ENCODE measurements around the gene SLC25A30. TPM values are rescaled to one million over a fixed set of nuclear protein-coding genes. Genes with fewer than 3 reads are reported as not detected.

SLC25A30 gene
- 30.5 TPM for total RNA-seq
- long read RNA-seq, partial matches to known transcripts = 0 of 2 reads
- long read RNA-seq, other reads (novel, unspliced or antisense) = 1 of 2 reads

GRCh38 chr13:45417790-45418534, at the start of gene SLC25A30:
Gene SLC25A30, minus strand, starts transcription at chr13:45418373. Its CDS starts 6,948 bp downstream, at chr13:45411425.
- DNase-seq (ENCODE audit: low spot score) = peak; percentile 97

DNA sequence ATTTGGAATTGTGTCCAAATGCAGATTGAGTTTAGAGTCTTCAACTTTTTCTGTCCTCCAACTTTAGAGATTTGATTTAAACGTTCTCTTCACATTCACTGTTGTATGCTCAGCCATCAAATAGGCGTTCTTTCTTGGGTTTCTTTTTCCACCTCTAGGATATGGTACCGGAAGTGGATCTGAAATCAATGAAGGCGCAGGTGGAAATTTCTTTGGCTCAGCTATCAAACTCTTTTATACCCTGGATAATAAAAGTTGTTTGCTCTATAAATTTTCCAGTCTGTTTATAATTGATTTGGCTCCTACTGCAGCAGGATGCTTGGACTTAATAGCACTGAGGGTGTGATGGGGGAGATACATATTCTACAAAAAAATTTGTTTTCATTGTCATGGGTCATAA, 48.2 kb upstream of the SLC25A30 start:
- DNase-seq (ENCODE audit: low spot score) = no peak

DNA sequence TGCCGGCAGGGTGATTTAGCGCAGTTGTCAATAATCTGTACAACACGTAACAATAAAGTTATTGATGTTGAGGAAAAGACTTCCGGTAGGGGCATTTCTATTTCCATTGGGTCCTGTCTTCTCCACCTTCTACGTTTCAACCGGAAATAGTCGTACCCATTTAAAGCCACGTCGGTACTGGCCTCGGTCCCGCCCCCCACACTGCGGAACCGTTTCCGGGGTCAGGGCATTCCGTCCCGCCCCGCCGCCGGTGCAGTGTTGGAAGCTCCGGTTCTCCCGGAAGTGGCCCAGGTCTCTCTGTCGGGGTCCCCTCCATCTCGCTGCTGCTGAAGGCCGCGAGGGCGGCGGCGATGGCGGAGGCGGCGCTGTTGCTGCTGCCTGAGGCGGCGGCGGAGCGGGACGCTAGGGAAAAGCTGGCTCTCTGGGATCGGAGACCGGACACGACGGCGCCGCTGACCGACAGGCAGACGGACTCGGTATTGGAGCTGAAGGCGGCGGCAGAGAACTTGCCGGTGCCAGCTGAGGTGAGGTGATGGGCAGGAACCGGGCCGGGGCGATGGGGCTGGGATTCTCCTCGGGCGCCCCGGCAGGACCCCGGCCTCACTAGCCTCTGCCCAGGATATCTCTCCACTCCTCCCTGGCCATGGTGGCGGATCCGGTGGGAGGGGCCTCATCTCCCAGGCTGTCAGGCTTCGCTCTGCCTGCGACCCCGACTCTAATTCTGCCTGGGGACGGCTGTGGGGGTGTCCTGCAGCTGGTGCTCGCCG, 46.7 kb upstream of the SLC25A30 start, which contains the start of gene COG3:
Gene COG3, plus strand, starts transcription at position 253 of the 767 bp plus-strand sequence. Its CDS starts 98 bp downstream, at position 351.
- DNase-seq (ENCODE audit: low spot score) = peak; percentile 98

DNA sequence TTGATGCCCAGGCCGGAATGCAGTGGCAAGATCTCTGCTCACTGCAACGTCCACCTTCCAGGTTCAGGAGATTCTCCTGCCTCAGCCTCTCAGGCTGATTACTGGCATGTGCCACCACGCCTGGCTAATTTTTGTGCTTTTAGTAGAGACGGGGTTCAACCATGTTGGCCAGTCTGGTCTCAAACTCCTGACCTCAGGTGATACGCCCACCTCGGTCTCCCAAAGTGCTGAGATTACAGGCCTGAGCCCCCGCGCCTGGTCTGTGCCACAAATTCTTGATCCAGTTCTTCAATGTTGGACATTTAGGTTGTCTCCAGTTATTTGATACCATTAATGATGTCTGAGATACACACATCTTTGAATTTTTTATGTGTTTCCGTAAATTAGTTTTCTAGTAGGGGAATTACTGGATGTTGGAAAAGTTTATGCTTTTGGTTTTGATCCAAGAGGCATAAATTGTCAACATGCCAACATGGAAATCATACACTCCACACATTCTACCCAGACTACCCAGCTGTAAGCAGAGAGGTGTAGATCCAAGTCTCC, 46.0 kb upstream of the SLC25A30 start:
- no peak for DNase-seq (ENCODE audit: low spot score)

GRCh38 chr13:45456196-45456972, 38.2 kb upstream of the SLC25A30 start:
- no peak for DNase-seq (ENCODE audit: low spot score)

DNA sequence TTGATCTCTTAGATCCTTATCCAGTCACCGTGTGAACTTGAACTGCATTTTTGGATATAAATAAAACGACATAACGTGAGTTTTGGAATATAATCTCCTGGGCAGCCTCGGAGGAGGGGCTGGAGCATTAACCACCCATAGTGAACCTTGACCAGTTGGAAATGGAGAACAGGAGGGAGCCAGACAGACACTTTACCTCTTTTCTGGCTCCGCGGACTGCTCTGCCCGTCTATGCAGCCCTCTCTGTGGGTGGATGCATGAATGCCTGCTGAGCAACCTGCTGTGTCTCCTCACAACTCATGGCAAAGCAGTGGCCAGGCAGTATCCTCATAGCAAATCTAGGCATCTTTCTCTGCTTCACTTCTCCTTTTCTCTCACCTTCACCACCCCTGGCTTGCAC, 36.0 kb upstream of the SLC25A30 start:
- DNase-seq (ENCODE audit: low spot score) = peak; percentile 45

GRCh38 chr13:45451282-45451681, 33.1 kb upstream of the SLC25A30 start:
- no peak for DNase-seq (ENCODE audit: low spot score)

DNA sequence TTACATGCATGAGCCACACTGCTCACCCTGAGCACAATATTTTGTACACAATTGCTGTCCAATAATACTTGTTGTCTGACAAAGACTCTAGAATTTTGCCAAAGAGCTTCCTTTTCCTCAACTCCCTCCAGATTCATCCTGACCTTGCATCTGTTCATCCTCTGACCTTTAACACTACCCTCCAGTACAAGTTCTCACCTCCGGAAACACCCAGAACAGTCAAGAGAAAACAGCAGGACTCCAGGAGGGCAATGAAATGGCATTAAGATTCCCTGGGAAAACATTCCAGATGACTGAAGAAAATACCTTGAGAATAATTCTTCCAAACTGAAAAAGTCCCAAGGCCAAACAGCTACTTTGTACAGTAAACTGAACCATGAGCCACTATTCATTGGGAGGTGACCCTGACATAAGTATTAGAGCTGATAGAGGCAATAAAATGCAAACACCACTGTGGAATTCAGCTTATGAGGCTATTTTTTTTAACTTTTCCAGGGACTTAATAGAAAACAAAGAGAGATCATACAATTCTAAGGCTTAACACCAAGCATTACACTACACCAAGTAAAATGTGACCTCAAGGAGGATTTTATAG, 30.9 kb upstream of the SLC25A30 start:
- DNase-seq (ENCODE audit: low spot score) = no peak

DNA sequence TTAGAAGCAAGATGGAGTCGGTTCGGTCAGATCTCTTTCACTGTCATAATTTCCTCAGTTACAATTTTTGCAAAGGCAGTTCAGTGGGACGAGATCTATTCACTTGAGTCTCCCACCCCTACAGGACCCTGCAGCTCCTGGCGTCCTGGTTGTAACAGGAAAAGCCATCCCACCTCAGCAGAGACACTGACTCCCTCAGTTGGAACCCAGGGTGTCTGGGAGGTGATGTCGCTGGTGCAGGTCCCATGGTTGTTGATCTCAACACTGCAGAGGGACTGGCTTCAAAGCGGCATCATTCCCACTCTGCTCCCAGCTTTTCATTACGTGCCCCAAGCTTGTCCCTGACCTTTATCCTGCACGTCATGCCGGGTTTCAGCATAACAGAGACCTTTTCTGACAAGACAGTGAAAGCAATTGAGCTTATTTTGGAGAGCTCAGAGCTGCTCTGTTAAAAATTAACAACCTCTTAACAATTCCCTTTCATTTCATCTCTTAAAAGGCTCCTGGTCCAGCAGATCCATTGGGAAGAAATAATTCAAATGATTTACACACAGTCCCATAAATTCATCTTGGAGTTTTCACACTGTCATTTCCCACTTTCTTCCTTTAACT, 29.0 kb upstream of the SLC25A30 start:
- DNase-seq (ENCODE audit: low spot score) = no peak

GRCh38 chr13:45446181-45446580, 28.0 kb upstream of the SLC25A30 start:
- DNase-seq (ENCODE audit: low spot score) = no peak

DNA sequence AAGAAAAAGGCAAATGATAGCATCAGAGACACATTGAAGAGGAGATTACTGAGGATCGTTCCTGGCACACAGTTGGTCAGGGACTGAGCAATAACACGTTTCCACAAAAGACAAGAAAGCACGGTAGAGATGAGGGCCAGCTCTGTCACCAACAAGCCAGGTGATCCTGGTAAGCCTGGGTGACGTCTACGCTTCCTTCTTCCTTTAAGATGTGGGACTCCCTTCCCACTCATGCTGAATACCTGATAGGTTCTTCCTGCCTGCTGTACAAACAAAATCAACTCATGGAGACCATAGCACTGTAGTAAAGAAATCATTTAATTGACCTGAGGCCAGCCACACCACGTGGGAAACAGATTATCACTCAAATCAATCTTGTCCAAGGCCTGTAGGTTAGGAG, 26.9 kb upstream of the SLC25A30 start:
- no peak for DNase-seq (ENCODE audit: low spot score)

GRCh38 chr13:45441633-45442032, 23.5 kb upstream of the SLC25A30 start:
- no peak for DNase-seq (ENCODE audit: low spot score)

DNA sequence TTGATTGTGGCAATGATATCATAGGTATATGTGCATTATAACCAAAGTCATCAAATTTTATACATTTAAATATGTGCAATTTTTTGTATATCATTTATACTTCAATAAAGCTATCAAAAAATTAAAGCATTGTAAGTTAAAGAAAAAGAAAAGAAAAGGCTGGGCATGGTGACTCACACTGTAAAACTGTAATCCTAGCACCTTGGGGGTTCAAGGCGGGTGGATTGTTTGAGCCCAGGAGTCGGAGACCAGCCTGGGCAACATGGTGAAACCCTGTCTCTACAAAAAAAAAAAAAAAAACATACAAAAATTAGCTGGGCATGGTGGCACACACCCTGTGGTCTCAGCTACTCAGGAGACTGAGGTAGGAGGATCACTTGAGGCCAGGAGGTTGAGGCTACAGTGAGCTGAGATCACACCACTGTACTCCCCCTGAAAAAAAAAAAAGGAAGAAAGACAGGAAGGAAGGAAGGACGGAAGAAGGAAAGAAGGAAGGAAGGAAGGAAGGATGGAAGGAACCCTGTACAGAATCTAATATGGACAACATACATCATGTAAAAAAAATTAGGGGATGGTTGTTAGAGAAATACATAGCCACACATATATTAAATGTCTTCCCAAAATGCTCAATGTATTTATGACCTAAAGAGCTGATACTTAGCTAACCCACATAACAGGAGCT, 21.7 kb upstream of the SLC25A30 start:
- no peak for DNase-seq (ENCODE audit: low spot score)

GRCh38 chr13:45439008-45439407, 20.8 kb upstream of the SLC25A30 start:
- no peak for DNase-seq (ENCODE audit: low spot score)

GRCh38 chr13:45437947-45438346, 19.8 kb upstream of the SLC25A30 start:
- DNase-seq (ENCODE audit: low spot score) = no peak

- no peak for DNase-seq (ENCODE audit: low spot score)
Observed at GRCh38 chr13:45436953-45437352, 18.8 kb upstream of the SLC25A30 start.

- no peak for DNase-seq (ENCODE audit: low spot score)
Observed at GRCh38 chr13:45436332-45436731, 18.2 kb upstream of the SLC25A30 start.

DNA sequence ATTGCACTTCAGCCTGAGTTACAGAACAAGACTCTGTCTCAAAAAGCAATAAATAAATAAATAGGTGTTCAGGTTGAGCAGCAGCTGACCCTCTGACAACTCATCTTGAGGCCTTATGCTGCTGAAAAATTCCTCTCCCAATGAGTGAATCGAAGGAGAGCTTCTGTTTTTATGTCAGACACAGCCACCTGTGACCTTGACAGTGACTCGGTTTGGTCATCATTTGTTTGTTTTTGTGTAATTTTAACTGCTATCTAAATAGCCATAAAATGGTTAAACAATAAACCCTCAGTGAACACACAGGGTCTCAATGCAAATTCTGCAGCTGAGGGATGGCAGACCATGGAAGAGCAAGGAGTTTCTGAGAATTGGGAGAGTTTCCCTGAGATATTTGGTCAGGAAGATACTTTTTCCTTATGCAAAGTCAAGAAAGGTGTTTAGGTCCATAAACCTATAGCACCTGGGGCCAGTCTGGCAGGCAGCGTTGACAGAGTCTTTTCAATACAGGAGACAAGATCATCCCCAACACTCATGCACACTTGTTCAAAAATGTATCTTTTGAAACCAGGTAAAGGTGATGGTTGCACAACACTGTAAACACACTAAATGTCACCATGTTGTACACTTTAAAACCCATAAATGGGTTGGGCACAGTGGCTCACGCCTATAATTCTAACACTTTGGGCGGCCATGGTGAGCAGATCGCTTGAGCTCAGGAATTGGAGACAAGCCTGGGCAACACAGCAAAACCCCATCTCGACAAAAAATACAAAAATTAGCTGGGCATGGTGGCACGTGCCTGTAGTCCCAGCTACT, 16.6 kb upstream of the SLC25A30 start:
- DNase-seq (ENCODE audit: low spot score) = no peak

DNA sequence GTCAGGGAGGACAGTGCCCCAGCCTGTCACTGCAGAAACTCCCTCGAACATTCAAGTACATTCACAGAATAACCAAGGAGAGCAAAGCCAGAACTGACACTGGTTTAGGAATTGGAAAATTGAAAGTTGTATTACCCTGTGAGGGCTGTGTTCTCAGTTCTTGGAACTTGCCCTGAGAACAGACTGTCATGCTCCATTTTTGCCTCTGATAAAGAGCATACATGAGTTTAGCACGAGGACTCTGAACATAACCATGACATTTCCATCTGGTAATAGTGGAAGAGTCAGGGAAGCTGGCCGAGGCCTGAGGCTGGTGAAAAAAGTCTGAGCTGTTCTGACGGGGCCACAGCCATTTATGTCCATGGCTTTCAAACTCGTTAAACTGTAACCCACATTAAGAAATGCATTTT, 15.2 kb upstream of the SLC25A30 start:
- DNase-seq (ENCODE audit: low spot score) = no peak
